ENCODE data around the gene LTBP1.
"Not testable (repeated sequence)": the region's sequence is repeated elsewhere in the genome, so short reads cannot be mapped to it uniquely, and the experiment has no call there.

The LTBP1 gene

GRCh38 chr2:33388996-33389395 lies 442.2 kb downstream of the LTBP1 start:
- no peak for DNase-seq (ENCODE audit: low spot score)

GRCh38 chr2:33389695-33390094 lies 442.9 kb downstream of the LTBP1 start:
- DNase-seq (ENCODE audit: low spot score): not testable (repeated sequence)

- DNase-seq (ENCODE audit: low spot score): no peak
Measured at GRCh38 chr2:33391529-33392255, 444.9 kb downstream of the LTBP1 start.

- DNase-seq (ENCODE audit: low spot score): no peak
Measured at GRCh38 chr2:33392366-33392765, 445.6 kb downstream of the LTBP1 start.

- no peak for DNase-seq (ENCODE audit: low spot score)
Measured at GRCh38 chr2:33395034-33395433, 448.3 kb downstream of the LTBP1 start.

- no peak for DNase-seq (ENCODE audit: low spot score)
Measured at GRCh38 chr2:33395655-33396249, 449.0 kb downstream of the LTBP1 start.

- no peak for DNase-seq (ENCODE audit: low spot score)
Measured at GRCh38 chr2:33404321-33404720, 457.6 kb downstream of the LTBP1 start.

GRCh38 chr2:33406622-33407021 lies 459.9 kb downstream of the LTBP1 start:
- no peak for DNase-seq (ENCODE audit: low spot score)

- DNase-seq (ENCODE audit: low spot score): no peak
Measured at GRCh38 chr2:33408109-33408508, 461.4 kb downstream of the LTBP1 start.

- no peak for DNase-seq (ENCODE audit: low spot score)
Measured at GRCh38 chr2:33409417-33409955, 462.7 kb downstream of the LTBP1 start.

- peak; percentile 35 for DNase-seq (ENCODE audit: low spot score)
Measured at GRCh38 chr2:33411765-33412164, 465.0 kb downstream of the LTBP1 start.

- DNase-seq (ENCODE audit: low spot score): peak; percentile 37
Measured at GRCh38 chr2:33412920-33413319, 466.2 kb downstream of the LTBP1 start.

GRCh38 chr2:33419581-33420200 lies 472.9 kb downstream of the LTBP1 start:
- no peak for DNase-seq (ENCODE audit: low spot score)

GRCh38 chr2:33420726-33421125 lies 474.0 kb downstream of the LTBP1 start:
- no peak for DNase-seq (ENCODE audit: low spot score)

- no peak for DNase-seq (ENCODE audit: low spot score)
Measured at GRCh38 chr2:33421820-33422219, 475.1 kb downstream of the LTBP1 start.

- DNase-seq (ENCODE audit: low spot score): no peak
Measured at GRCh38 chr2:33425161-33425560, 478.4 kb downstream of the LTBP1 start.

GRCh38 chr2:33425586-33426031 lies 478.9 kb downstream of the LTBP1 start:
- DNase-seq (ENCODE audit: low spot score): no peak

GRCh38 chr2:33426666-33427231 lies 480.0 kb downstream of the LTBP1 start:
- peak; percentile 31 for DNase-seq (ENCODE audit: low spot score)

GRCh38 chr2:33430077-33430476 lies 483.3 kb downstream of the LTBP1 start:
- no peak for DNase-seq (ENCODE audit: low spot score)

- no peak for DNase-seq (ENCODE audit: low spot score)
Measured at GRCh38 chr2:33430856-33431255, 484.1 kb downstream of the LTBP1 start.

GRCh38 chr2:33432871-33433270 lies 486.1 kb downstream of the LTBP1 start:
- DNase-seq (ENCODE audit: low spot score): no peak

Data from HuH-7.5 (cell line).